ENCODE results near the gene DHX32. TPM values are rescaled to one million over a fixed set of nuclear protein-coding genes. Genes with fewer than 3 reads are reported as not detected.

Gene DHX32
- total RNA-seq, 1 experiment from 2014 or later, result 36.2 TPM

GRCh38 chr10:125816548-125816947, 64.5 kb downstream of the DHX32 start:
- H3K27ac ChIP-seq (ENCODE audit: low read depth, low read length, poor library complexity, severe bottlenecking), result no peak overlapping the region
- H3K27me3 ChIP-seq (replicated peaks; ENCODE audit: insufficient read depth, low read depth, low read length, poor library complexity), result no peaks in the 10 kb centered on the region
- H3K36me3 ChIP-seq (ENCODE audit: insufficient read depth, low read length, poor library complexity, severe bottlenecking), result peaks cover 15% of the 10 kb centered on the region
- ChIA-PET POLR2A (ENCODE audit: low non-redundant PET) (no interaction called here), CTCF (no interaction called here)
- intact Hi-C loops (cut with micrococcal nuclease; ENCODE audit: unreplicated experiment), result no loop called here
- BruUV-seq (replicated peaks), result no TSS peak
- DNase-seq (ENCODE audit: low spot score), result no peak
- no peak overlapping the region for H3K4me3 ChIP-seq (ENCODE audit: low read depth, low read length, poor library complexity, severe bottlenecking)
- no peak for TF ChIP-seq EZH2 (IDR thresholded peaks at IDR 0.05; ENCODE audit: borderline replicate concordance, low read depth, low read length, poor library complexity, severe bottlenecking)
- TF ChIP-seq, protein P1, sequence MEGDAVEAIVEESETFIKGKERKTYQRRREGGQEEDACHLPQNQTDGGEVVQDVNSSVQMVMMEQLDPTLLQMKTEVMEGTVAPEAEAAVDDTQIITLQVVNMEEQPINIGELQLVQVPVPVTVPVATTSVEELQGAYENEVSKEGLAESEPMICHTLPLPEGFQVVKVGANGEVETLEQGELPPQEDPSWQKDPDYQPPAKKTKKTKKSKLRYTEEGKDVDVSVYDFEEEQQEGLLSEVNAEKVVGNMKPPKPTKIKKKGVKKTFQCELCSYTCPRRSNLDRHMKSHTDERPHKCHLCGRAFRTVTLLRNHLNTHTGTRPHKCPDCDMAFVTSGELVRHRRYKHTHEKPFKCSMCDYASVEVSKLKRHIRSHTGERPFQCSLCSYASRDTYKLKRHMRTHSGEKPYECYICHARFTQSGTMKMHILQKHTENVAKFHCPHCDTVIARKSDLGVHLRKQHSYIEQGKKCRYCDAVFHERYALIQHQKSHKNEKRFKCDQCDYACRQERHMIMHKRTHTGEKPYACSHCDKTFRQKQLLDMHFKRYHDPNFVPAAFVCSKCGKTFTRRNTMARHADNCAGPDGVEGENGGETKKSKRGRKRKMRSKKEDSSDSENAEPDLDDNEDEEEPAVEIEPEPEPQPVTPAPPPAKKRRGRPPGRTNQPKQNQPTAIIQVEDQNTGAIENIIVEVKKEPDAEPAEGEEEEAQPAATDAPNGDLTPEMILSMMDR (conservative IDR thresholded peaks at IDR 0.05; ENCODE audit: low read depth, low read length), result no peak
- H3K4me1 ChIP-seq (ENCODE audit: insufficient read depth, low read length, poor library complexity, severe bottlenecking), result peaks cover 4% of the 10 kb centered on the region
- no peaks in the 10 kb centered on the region for H3K9me3 ChIP-seq (ENCODE audit: low read depth, low read length, poor library complexity, severe bottlenecking)

DNA sequence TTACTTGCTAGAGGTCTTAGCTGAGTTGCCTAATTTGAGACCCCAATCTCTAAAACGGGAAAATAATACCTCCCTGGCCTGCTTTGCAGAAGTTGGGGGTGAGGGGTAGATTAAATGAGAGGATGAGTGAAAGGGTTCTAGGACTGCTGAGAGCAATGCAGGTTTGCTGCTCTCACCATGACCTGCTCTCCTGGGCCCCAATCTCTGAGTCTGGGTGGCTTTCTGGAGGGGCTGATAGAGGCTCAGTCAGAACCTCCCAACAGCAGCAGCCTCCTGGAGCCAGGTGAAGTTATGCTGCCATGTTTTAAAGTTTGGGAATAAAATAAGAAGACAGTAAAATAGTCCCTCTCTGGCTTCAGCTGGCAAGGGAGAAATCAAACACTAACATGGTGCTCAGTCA, 65.3 kb downstream of the DHX32 start:
- BruUV-seq (replicated peaks), result no TSS peak
- ChIA-PET POLR2A (ENCODE audit: low non-redundant PET) (no interaction called here), CTCF (no interaction called here)
- DNase-seq (ENCODE audit: low spot score), result no peak
- Histone ChIP-seq H3K36me3 (ENCODE audit: insufficient read depth, low read length, poor library complexity, severe bottlenecking) (peaks cover 20% of the 10 kb centered on the region), H3K9me3 (ENCODE audit: low read depth, low read length, poor library complexity, severe bottlenecking) (no peaks in the 10 kb centered on the region), H3K4me3 (ENCODE audit: low read depth, low read length, poor library complexity, severe bottlenecking) (no peak overlapping the region), H3K27ac (ENCODE audit: low read depth, low read length, poor library complexity, severe bottlenecking) (no peak overlapping the region), H3K27me3 (replicated peaks; ENCODE audit: insufficient read depth, low read depth, low read length, poor library complexity) (no peaks in the 10 kb centered on the region), H3K4me1 (ENCODE audit: insufficient read depth, low read length, poor library complexity, severe bottlenecking) (peaks cover 4% of the 10 kb centered on the region)
- intact Hi-C loops (cut with micrococcal nuclease; ENCODE audit: unreplicated experiment), result no loop called here
- no peak for TF ChIP-seq EZH2 (IDR thresholded peaks at IDR 0.05; ENCODE audit: borderline replicate concordance, low read depth, low read length, poor library complexity, severe bottlenecking)
- TF ChIP-seq, protein P1 (conservative IDR thresholded peaks at IDR 0.05; ENCODE audit: low read depth, low read length), result no peak

- Histone ChIP-seq H3K27ac (ENCODE audit: low read depth, low read length, poor library complexity, severe bottlenecking) (no peak overlapping the region), H3K9me3 (ENCODE audit: low read depth, low read length, poor library complexity, severe bottlenecking) (no peaks in the 10 kb centered on the region), H3K27me3 (replicated peaks; ENCODE audit: insufficient read depth, low read depth, low read length, poor library complexity) (no peaks in the 10 kb centered on the region), H3K4me3 (ENCODE audit: low read depth, low read length, poor library complexity, severe bottlenecking) (no peak overlapping the region), H3K36me3 (ENCODE audit: insufficient read depth, low read length, poor library complexity, severe bottlenecking) (peaks cover 28% of the 10 kb centered on the region), H3K4me1 (ENCODE audit: insufficient read depth, low read length, poor library complexity, severe bottlenecking) (peaks cover 4% of the 10 kb centered on the region)
- TF ChIP-seq EZH2 (IDR thresholded peaks at IDR 0.05; ENCODE audit: borderline replicate concordance, low read depth, low read length, poor library complexity, severe bottlenecking), result no peak
- TF ChIP-seq, protein P1 (conservative IDR thresholded peaks at IDR 0.05; ENCODE audit: low read depth, low read length), result no peak
- BruUV-seq (replicated peaks), result no TSS peak
- POLR2A ChIA-PET (ENCODE audit: low non-redundant PET), result no interaction called here
- intact Hi-C loops (cut with micrococcal nuclease; ENCODE audit: unreplicated experiment), result no loop called here
- DNase-seq (ENCODE audit: low spot score), result no peak
- CTCF ChIA-PET, result no interaction called here
These were observed 68.9 kb downstream of the DHX32 start for GRCh38 chr10:125812128-125812750.
